ENCODE data around the gene FRZB.

FRZB gene
- 0 to 0.11 (median 0) reads per million in 9 experiments for total RNA-seq

- no peaks in the 10 kb centered on the region for H3K36me3 Mint-ChIP-seq (ENCODE audit: insufficient read depth)
- ATAC-seq (replicated peaks) (no peak), DNase-seq (no peak)
- H3K9me3 Mint-ChIP-seq: no peaks in the 10 kb centered on the region
- peak within 1 kb of the TSS; percentile 5 to 61 for H3K4me3 Mint-ChIP-seq
- H3K4me1 Mint-ChIP-seq (ENCODE audit: low read depth in 2 of 2): peaks cover 4 to 10% of the 10 kb centered on the region in 2 donors
- peaks cover 76 to 85% of the 10 kb centered on the region in 2 donors for H3K27me3 Mint-ChIP-seq
- H3K27ac Mint-ChIP-seq: peak within 1 kb of the TSS in 1 of 2 donors; percentile 41
Measured at GRCh38 chr2:182866461-182867406, at the start of gene FRZB. TSS of gene FRZB (minus strand) at chr2:182866637. CDS start at chr2:182866552, 85 bp downstream.

- ATAC-seq (replicated peaks) (no peak), DNase-seq (no peak)
- Mint-ChIP-seq H3K9me3 (no peaks in the 10 kb centered on the region), H3K36me3 (ENCODE audit: insufficient read depth) (no peaks in the 10 kb centered on the region), H3K27me3 (no peaks in the 10 kb centered on the region), H3K27ac (no peak overlapping the region), H3K4me1 (ENCODE audit: low read depth in 2 of 2) (peaks cover 0 to under 1% of the 10 kb centered on the region in 2 donors), H3K4me3 (no peak overlapping the region)
Measured at GRCh38 chr2:182915369-182916326, 49.2 kb upstream of the FRZB start.

GRCh38 chr2:182914852-182915251 lies 48.4 kb upstream of the FRZB start:
- DNase-seq: no peak
- H3K27me3 Mint-ChIP-seq: no peaks in the 10 kb centered on the region
- H3K4me3 Mint-ChIP-seq: no peak overlapping the region
- no peaks in the 10 kb centered on the region for H3K4me1 Mint-ChIP-seq (ENCODE audit: low read depth in 2 of 2)
- ATAC-seq (replicated peaks): no peak
- no peaks in the 10 kb centered on the region for H3K9me3 Mint-ChIP-seq
- H3K27ac Mint-ChIP-seq: no peak overlapping the region
- H3K36me3 Mint-ChIP-seq (ENCODE audit: insufficient read depth): no peaks in the 10 kb centered on the region

GRCh38 chr2:182913064-182913463 lies 46.6 kb upstream of the FRZB start:
- no peak overlapping the region for H3K4me3 Mint-ChIP-seq
- H3K27me3 Mint-ChIP-seq: no peaks in the 10 kb centered on the region
- H3K9me3 Mint-ChIP-seq: no peaks in the 10 kb centered on the region
- H3K36me3 Mint-ChIP-seq (ENCODE audit: insufficient read depth): peaks cover 3% of the 10 kb centered on the region
- no peak overlapping the region for H3K27ac Mint-ChIP-seq
- DNase-seq (no peak), ATAC-seq (replicated peaks) (no peak)
- no peaks in the 10 kb centered on the region for H3K4me1 Mint-ChIP-seq (ENCODE audit: low read depth in 2 of 2)

- H3K36me3 Mint-ChIP-seq (ENCODE audit: insufficient read depth): peaks cover 3% of the 10 kb centered on the region
- H3K27me3 Mint-ChIP-seq: no peaks in the 10 kb centered on the region
- no peak overlapping the region for H3K4me3 Mint-ChIP-seq
- no peaks in the 10 kb centered on the region for H3K4me1 Mint-ChIP-seq (ENCODE audit: low read depth in 2 of 2)
- no peaks in the 10 kb centered on the region for H3K9me3 Mint-ChIP-seq
- DNase-seq: no peak
- ATAC-seq (replicated peaks): no peak
- H3K27ac Mint-ChIP-seq: no peak overlapping the region
Measured at GRCh38 chr2:182912518-182912915, 46.1 kb upstream of the FRZB start.

- no peak overlapping the region for H3K27ac Mint-ChIP-seq
- H3K4me1 Mint-ChIP-seq (ENCODE audit: low read depth in 2 of 2): no peaks in the 10 kb centered on the region
- no peak overlapping the region for H3K4me3 Mint-ChIP-seq
- no peaks in the 10 kb centered on the region for H3K27me3 Mint-ChIP-seq
- peaks cover 3% of the 10 kb centered on the region for H3K36me3 Mint-ChIP-seq (ENCODE audit: insufficient read depth)
- DNase-seq (no peak), ATAC-seq (replicated peaks) (no peak)
- no peaks in the 10 kb centered on the region for H3K9me3 Mint-ChIP-seq
Measured at GRCh38 chr2:182911813-182912517, 45.5 kb upstream of the FRZB start.

GRCh38 chr2:182910965-182911364 lies 44.5 kb upstream of the FRZB start:
- no peak overlapping the region for H3K4me3 Mint-ChIP-seq
- H3K27ac Mint-ChIP-seq: no peak overlapping the region
- peaks cover 3% of the 10 kb centered on the region for H3K36me3 Mint-ChIP-seq (ENCODE audit: insufficient read depth)
- H3K27me3 Mint-ChIP-seq: no peaks in the 10 kb centered on the region
- no peak for DNase-seq
- ATAC-seq (replicated peaks): no peak
- no peaks in the 10 kb centered on the region for H3K9me3 Mint-ChIP-seq
- no peaks in the 10 kb centered on the region for H3K4me1 Mint-ChIP-seq (ENCODE audit: low read depth in 2 of 2)

GRCh38 chr2:182907081-182907830 lies 40.8 kb upstream of the FRZB start:
- no peaks in the 10 kb centered on the region for H3K9me3 Mint-ChIP-seq
- H3K27me3 Mint-ChIP-seq: no peaks in the 10 kb centered on the region
- H3K4me3 Mint-ChIP-seq: no peak overlapping the region
- no peak for DNase-seq
- peaks cover 3% of the 10 kb centered on the region for H3K36me3 Mint-ChIP-seq (ENCODE audit: insufficient read depth)
- no peak for ATAC-seq (replicated peaks)
- no peaks in the 10 kb centered on the region for H3K4me1 Mint-ChIP-seq (ENCODE audit: low read depth in 2 of 2)
- H3K27ac Mint-ChIP-seq: no peak overlapping the region

GRCh38 chr2:182906454-182906853 lies 40.0 kb upstream of the FRZB start:
- H3K27ac Mint-ChIP-seq: no peak overlapping the region
- ATAC-seq (replicated peaks) (no peak), DNase-seq (no peak)
- peaks cover 3% of the 10 kb centered on the region for H3K36me3 Mint-ChIP-seq (ENCODE audit: insufficient read depth)
- H3K4me1 Mint-ChIP-seq (ENCODE audit: low read depth in 2 of 2): no peaks in the 10 kb centered on the region
- no peaks in the 10 kb centered on the region for H3K9me3 Mint-ChIP-seq
- no peaks in the 10 kb centered on the region for H3K27me3 Mint-ChIP-seq
- H3K4me3 Mint-ChIP-seq: no peak overlapping the region

- Mint-ChIP-seq H3K9me3 (no peaks in the 10 kb centered on the region), H3K4me3 (no peak overlapping the region), H3K4me1 (ENCODE audit: low read depth in 2 of 2) (no peaks in the 10 kb centered on the region), H3K27me3 (peaks cover 0 to 6% of the 10 kb centered on the region in 2 donors), H3K36me3 (ENCODE audit: insufficient read depth) (peaks cover 3% of the 10 kb centered on the region), H3K27ac (no peak overlapping the region)
- DNase-seq (no peak), ATAC-seq (replicated peaks) (no peak)
Measured at GRCh38 chr2:182904844-182905243, 38.4 kb upstream of the FRZB start.

GRCh38 chr2:182903566-182903965 lies 37.1 kb upstream of the FRZB start:
- ATAC-seq (replicated peaks): no peak
- no peak overlapping the region for H3K27ac Mint-ChIP-seq

GRCh38 chr2:182901748-182902147 lies 35.3 kb upstream of the FRZB start:
- H3K36me3 Mint-ChIP-seq (ENCODE audit: insufficient read depth): no peaks in the 10 kb centered on the region
- DNase-seq (no peak), ATAC-seq (replicated peaks) (no peak)
- H3K4me3 Mint-ChIP-seq: no peak overlapping the region
- no peaks in the 10 kb centered on the region for H3K4me1 Mint-ChIP-seq (ENCODE audit: low read depth in 2 of 2)
- peak overlapping the region in 1 of 2 donors; percentile 31 for H3K27ac Mint-ChIP-seq
- H3K27me3 Mint-ChIP-seq: peaks cover 0 to 14% of the 10 kb centered on the region in 2 donors
- H3K9me3 Mint-ChIP-seq: no peaks in the 10 kb centered on the region

More at GRCh38 chr2:182903566-182903965, 37.1 kb upstream of the FRZB start:
- Mint-ChIP-seq H3K9me3 (no peaks in the 10 kb centered on the region), H3K36me3 (ENCODE audit: insufficient read depth) (peaks cover 1% of the 10 kb centered on the region), H3K4me1 (ENCODE audit: low read depth in 2 of 2) (no peaks in the 10 kb centered on the region), H3K27me3 (peaks cover 0 to 6% of the 10 kb centered on the region in 2 donors), H3K4me3 (no peak overlapping the region)
- DNase-seq: no peak
